ENCODE results near the gene RHOJ. TPM values are rescaled to one million over a fixed set of nuclear protein-coding genes. Genes with fewer than 3 reads are reported as not detected.

Gene RHOJ
- total RNA-seq, 1 experiment from 2014 or later: not detected

DNA sequence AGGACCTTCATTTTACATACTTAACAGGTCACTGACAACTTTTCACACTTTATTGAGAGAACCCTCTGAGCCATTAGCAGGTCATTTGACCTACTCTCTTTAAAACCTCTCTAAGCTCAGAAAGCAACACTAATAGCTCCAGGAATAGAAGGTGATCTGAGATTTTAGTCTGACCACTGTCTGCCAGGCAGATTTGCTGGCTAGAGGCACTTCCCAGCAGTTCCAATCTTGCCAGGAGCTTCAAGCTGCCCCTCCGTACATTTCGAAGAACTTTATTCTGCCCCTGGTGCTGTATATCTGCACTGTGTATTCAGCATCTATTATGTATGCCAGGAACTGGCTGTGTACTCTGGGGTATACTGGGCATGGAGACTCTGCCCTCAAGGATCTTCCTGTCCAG is 58.2 kb downstream of the RHOJ start:
- Histone ChIP-seq H4K20me1 (ENCODE audit: insufficient read depth, low read depth, low read length) (no peaks in the 10 kb centered on the region), H3K9me2 (replicated peaks; ENCODE audit: insufficient read depth, low read length) (no peaks in the 10 kb centered on the region), H3K4me1 (ENCODE audit: low read length) (no peaks in the 10 kb centered on the region), H3K36me3 (ENCODE audit: insufficient read depth, low read length) (no peaks in the 10 kb centered on the region), H3K4me2 (ENCODE audit: low read depth, low read length, poor library complexity, severe bottlenecking) (no peak overlapping the region), H3K27ac (ENCODE audit: low read length) (no peak overlapping the region), H3K9ac (ENCODE audit: low read length) (no peak overlapping the region), H3K27me3 (ENCODE audit: low read length) (no peaks in the 10 kb centered on the region), H3K9me3 (ENCODE audit: low read length) (no peaks in the 10 kb centered on the region), H3K4me3 (ENCODE audit: low read length) (no peak overlapping the region), H3K79me2 (ENCODE audit: low read length) (no peaks in the 10 kb centered on the region), H2AFZ (ENCODE audit: low read length) (no peak overlapping the region)
- DNase-seq: no peak

GRCh38 chr14:63266106-63266505 is 61.9 kb downstream of the RHOJ start:
- Histone ChIP-seq H4K20me1 (ENCODE audit: insufficient read depth, low read depth, low read length) (no peaks in the 10 kb centered on the region), H3K27me3 (ENCODE audit: low read length) (no peaks in the 10 kb centered on the region), H3K9ac (ENCODE audit: low read length) (no peak overlapping the region), H3K4me2 (ENCODE audit: low read depth, low read length, poor library complexity, severe bottlenecking) (no peak overlapping the region), H3K9me2 (replicated peaks; ENCODE audit: insufficient read depth, low read length) (no peaks in the 10 kb centered on the region), H3K27ac (ENCODE audit: low read length) (no peak overlapping the region), H2AFZ (ENCODE audit: low read length) (no peak overlapping the region), H3K9me3 (ENCODE audit: low read length) (no peaks in the 10 kb centered on the region), H3K36me3 (ENCODE audit: insufficient read depth, low read length) (no peaks in the 10 kb centered on the region), H3K4me1 (ENCODE audit: low read length) (no peaks in the 10 kb centered on the region), H3K79me2 (ENCODE audit: low read length) (no peaks in the 10 kb centered on the region), H3K4me3 (ENCODE audit: low read length) (no peak overlapping the region)
- no peak for DNase-seq

DNA sequence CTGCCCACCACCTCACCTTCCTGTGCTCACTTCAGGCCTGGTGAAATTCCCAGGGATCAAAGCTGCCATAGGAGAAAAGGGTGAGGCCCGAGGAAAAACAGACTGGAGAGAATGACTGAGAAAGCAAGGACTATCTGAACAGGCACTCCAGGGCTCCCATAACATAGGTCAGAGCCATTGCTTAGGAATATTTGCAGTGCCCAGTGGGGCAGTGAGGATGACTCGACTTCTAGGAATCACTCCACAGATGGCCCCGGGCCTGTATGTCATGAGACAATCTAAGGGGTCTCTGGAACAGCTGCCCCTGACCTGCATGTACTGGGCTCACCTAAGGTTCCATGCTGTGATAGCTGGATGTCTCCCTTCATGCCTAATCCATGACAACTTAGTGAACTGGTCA is 62.9 kb downstream of the RHOJ start:
- Histone ChIP-seq H3K4me3 (ENCODE audit: low read length) (no peak overlapping the region), H4K20me1 (ENCODE audit: insufficient read depth, low read depth, low read length) (no peaks in the 10 kb centered on the region), H3K9ac (ENCODE audit: low read length) (no peak overlapping the region), H3K4me2 (ENCODE audit: low read depth, low read length, poor library complexity, severe bottlenecking) (no peak overlapping the region), H3K9me2 (replicated peaks; ENCODE audit: insufficient read depth, low read length) (no peaks in the 10 kb centered on the region), H3K27ac (ENCODE audit: low read length) (no peak overlapping the region), H3K36me3 (ENCODE audit: insufficient read depth, low read length) (no peaks in the 10 kb centered on the region), H2AFZ (ENCODE audit: low read length) (no peak overlapping the region), H3K9me3 (ENCODE audit: low read length) (no peaks in the 10 kb centered on the region), H3K4me1 (ENCODE audit: low read length) (no peaks in the 10 kb centered on the region), H3K27me3 (ENCODE audit: low read length) (no peaks in the 10 kb centered on the region), H3K79me2 (ENCODE audit: low read length) (no peaks in the 10 kb centered on the region)
- no peak for DNase-seq

DNA sequence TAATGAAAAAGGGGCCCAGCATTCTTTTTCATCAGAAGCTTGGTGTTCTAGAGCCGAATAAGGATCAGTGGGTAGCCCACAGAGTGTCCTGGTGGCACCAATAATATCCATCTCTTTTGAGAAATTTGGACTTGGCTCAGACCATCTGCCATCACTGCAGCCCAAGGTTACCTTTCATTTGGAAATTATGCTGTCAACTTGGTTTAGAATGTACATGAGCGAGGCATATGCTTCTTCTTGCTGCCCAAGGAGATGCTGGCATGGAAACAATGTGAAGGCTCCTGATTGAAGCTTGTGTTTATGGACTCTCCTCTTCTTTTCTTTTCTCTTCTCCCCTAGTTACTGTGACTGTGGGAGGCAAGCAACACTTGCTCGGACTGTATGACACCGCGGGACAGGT is 64.5 kb downstream of the RHOJ start:
- no peaks in the 10 kb centered on the region for H3K79me2 ChIP-seq (ENCODE audit: low read length)

DNA sequence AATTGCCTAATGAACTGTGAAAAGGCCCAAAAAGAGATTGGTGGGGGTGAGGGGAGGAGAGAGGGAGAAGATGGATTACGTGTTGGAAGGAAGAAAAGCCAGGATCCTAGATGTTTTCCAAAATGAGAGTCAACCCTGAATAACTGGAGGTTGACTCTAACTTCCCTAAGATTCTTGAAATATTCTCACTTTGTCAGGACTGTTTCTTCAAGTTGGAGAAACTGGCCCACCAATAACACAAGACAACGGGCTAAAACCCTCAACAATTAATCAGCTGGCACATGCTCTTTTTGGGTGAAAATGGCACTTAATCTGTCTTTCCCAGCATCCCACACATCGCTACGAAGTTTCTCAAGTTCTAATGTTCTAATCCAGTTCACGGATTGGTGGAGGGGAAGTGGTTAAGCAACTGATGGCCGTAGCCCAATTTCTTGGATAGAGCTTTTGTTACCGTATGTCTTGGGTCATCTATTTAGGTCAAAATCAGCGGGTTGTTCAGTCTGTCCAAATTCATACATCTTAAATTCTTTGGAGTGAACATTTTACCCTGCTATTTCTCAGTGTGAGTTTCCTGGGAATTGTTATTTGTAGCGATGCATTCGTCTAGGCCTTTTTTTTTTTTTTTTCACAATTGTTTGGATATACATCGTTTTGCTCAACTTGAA is 65.5 kb downstream of the RHOJ start:
- Histone ChIP-seq H3K4me2 (ENCODE audit: low read depth, low read length, poor library complexity, severe bottlenecking) (no peak overlapping the region), H2AFZ (ENCODE audit: low read length) (no peak overlapping the region), H3K27ac (ENCODE audit: low read length) (no peak overlapping the region), H3K4me3 (ENCODE audit: low read length) (no peak overlapping the region), H3K36me3 (ENCODE audit: insufficient read depth, low read length) (no peaks in the 10 kb centered on the region), H3K9me3 (ENCODE audit: low read length) (no peaks in the 10 kb centered on the region), H3K27me3 (ENCODE audit: low read length) (no peaks in the 10 kb centered on the region), H3K9ac (ENCODE audit: low read length) (no peak overlapping the region), H3K9me2 (replicated peaks; ENCODE audit: insufficient read depth, low read length) (no peaks in the 10 kb centered on the region), H3K4me1 (ENCODE audit: low read length) (no peaks in the 10 kb centered on the region), H3K79me2 (ENCODE audit: low read length) (no peaks in the 10 kb centered on the region), H4K20me1 (ENCODE audit: insufficient read depth, low read depth, low read length) (no peaks in the 10 kb centered on the region)
- no peak for DNase-seq

More for the DNA sequence above, 64.5 kb downstream of the RHOJ start:
- Histone ChIP-seq H2AFZ (ENCODE audit: low read length) (no peak overlapping the region), H4K20me1 (ENCODE audit: insufficient read depth, low read depth, low read length) (no peaks in the 10 kb centered on the region), H3K4me2 (ENCODE audit: low read depth, low read length, poor library complexity, severe bottlenecking) (no peak overlapping the region), H3K4me1 (ENCODE audit: low read length) (no peaks in the 10 kb centered on the region), H3K4me3 (ENCODE audit: low read length) (no peak overlapping the region), H3K36me3 (ENCODE audit: insufficient read depth, low read length) (no peaks in the 10 kb centered on the region), H3K9me2 (replicated peaks; ENCODE audit: insufficient read depth, low read length) (no peaks in the 10 kb centered on the region), H3K27me3 (ENCODE audit: low read length) (no peaks in the 10 kb centered on the region), H3K9ac (ENCODE audit: low read length) (no peak overlapping the region), H3K27ac (ENCODE audit: low read length) (no peak overlapping the region), H3K9me3 (ENCODE audit: low read length) (no peaks in the 10 kb centered on the region)
- no peak for DNase-seq

DNA sequence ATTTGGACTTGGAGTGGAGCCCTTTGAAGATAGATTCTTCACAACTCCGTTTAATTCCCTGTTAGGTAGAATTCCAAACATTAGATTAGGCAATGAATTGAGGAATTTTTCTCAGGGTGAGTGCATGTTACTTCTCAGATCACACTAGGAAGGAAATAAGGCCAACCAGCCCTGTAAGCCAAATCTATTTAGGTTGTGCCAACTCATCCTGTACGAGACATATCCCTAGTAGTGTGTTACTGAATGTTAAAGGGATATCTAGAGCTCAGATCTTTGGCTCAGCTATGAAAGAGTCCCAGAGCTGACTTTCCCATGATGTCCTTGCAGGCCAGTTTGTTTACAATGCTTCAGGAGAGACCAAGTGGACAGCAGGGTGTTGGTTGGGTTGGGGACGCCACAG is 68.9 kb downstream of the RHOJ start:
- Histone ChIP-seq H3K4me3 (ENCODE audit: low read length) (no peak overlapping the region), H3K9ac (ENCODE audit: low read length) (no peak overlapping the region), H3K27ac (ENCODE audit: low read length) (no peak overlapping the region), H3K27me3 (ENCODE audit: low read length) (no peaks in the 10 kb centered on the region), H4K20me1 (ENCODE audit: insufficient read depth, low read depth, low read length) (no peaks in the 10 kb centered on the region), H3K36me3 (ENCODE audit: insufficient read depth, low read length) (no peaks in the 10 kb centered on the region), H3K9me2 (replicated peaks; ENCODE audit: insufficient read depth, low read length) (no peaks in the 10 kb centered on the region), H3K4me1 (ENCODE audit: low read length) (no peaks in the 10 kb centered on the region), H2AFZ (ENCODE audit: low read length) (no peak overlapping the region), H3K79me2 (ENCODE audit: low read length) (no peaks in the 10 kb centered on the region), H3K9me3 (ENCODE audit: low read length) (no peaks in the 10 kb centered on the region), H3K4me2 (ENCODE audit: low read depth, low read length, poor library complexity, severe bottlenecking) (no peak overlapping the region)
- DNase-seq: no peak

GRCh38 chr14:63273717-63274655 is 69.7 kb downstream of the RHOJ start:
- Histone ChIP-seq H3K4me1 (ENCODE audit: low read length) (no peaks in the 10 kb centered on the region), H3K36me3 (ENCODE audit: insufficient read depth, low read length) (no peaks in the 10 kb centered on the region), H4K20me1 (ENCODE audit: insufficient read depth, low read depth, low read length) (no peaks in the 10 kb centered on the region), H3K9me3 (ENCODE audit: low read length) (no peaks in the 10 kb centered on the region), H3K4me2 (ENCODE audit: low read depth, low read length, poor library complexity, severe bottlenecking) (no peak overlapping the region), H3K4me3 (ENCODE audit: low read length) (no peak overlapping the region), H3K79me2 (ENCODE audit: low read length) (no peaks in the 10 kb centered on the region), H3K9me2 (replicated peaks; ENCODE audit: insufficient read depth, low read length) (no peaks in the 10 kb centered on the region), H3K27me3 (ENCODE audit: low read length) (no peaks in the 10 kb centered on the region), H2AFZ (ENCODE audit: low read length) (no peak overlapping the region), H3K9ac (ENCODE audit: low read length) (no peak overlapping the region), H3K27ac (ENCODE audit: low read length) (no peak overlapping the region)
- no peak for DNase-seq

DNA sequence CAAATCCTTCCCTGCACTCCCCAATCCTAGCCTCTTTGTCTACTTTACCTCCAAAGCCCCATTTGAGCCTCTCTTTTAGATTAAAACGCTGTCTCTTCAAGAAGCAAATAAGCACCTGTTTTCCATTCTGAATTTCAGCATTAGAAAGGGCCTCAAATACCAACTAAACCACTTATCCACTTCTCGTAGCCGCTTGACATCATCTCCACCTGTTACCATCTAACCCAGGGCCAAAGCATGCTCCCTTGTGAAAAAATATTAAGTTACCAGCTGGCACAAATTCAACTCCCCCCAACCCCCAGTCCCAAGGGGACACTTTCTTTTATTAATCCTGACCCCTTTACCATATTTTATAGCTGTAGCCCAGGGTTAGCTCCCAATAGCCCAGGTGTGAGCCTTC is 71.4 kb downstream of the RHOJ start:
- Histone ChIP-seq H3K9ac (ENCODE audit: low read length) (no peak overlapping the region), H3K79me2 (ENCODE audit: low read length) (no peaks in the 10 kb centered on the region), H3K4me3 (ENCODE audit: low read length) (no peak overlapping the region), H3K9me2 (replicated peaks; ENCODE audit: insufficient read depth, low read length) (no peaks in the 10 kb centered on the region), H3K4me2 (ENCODE audit: low read depth, low read length, poor library complexity, severe bottlenecking) (no peak overlapping the region), H3K9me3 (ENCODE audit: low read length) (no peaks in the 10 kb centered on the region), H4K20me1 (ENCODE audit: insufficient read depth, low read depth, low read length) (no peaks in the 10 kb centered on the region), H3K36me3 (ENCODE audit: insufficient read depth, low read length) (no peaks in the 10 kb centered on the region), H3K27ac (ENCODE audit: low read length) (no peak overlapping the region), H2AFZ (ENCODE audit: low read length) (no peak overlapping the region), H3K4me1 (ENCODE audit: low read length) (no peaks in the 10 kb centered on the region), H3K27me3 (ENCODE audit: low read length) (no peaks in the 10 kb centered on the region)
- no peak for DNase-seq
